ENCODE data around the gene MARF1. TPM values are rescaled to one million over a fixed set of nuclear protein-coding genes. Genes with fewer than 3 reads are reported as not detected.

MARF1 gene
- polyA plus RNA-seq, 1 experiment = 25.2 TPM

DNA sequence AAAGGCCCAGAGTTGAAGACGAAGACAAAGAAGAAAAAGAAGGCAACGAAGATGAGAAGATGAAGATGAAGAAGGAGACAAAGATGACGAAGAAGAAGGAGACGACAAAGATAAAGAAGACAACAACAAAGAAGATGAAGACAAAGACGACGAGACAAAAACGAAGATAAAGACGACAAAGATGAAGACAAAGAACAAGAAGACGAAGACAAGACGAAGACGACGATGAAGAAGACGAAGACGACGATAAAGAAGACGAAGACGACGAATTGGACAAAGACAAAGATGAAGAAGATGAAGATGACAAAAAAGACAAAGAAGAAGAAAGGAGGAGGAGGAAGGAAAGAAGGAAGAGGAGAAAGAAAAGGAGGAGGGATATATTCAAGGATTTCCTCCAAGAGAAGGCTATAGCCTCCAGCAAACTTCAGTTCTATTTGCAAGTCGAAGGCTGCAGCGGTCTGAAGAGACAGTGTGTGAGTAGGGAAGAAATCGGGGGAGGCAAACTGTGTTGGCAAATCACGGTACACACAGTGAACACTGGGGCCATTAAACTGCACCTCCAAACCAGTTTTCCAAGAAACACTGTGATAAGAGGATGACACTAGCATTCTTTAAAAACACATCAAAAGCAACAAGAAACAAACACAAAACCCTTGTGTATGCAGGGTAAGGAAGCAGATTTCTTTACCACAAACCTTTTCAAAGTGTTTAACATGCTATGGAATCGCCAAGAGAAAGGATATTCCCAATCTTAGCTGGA is 40.5 kb downstream of the MARF1 start:
- no peaks in the 10 kb centered on the region for H3K27me3 ChIP-seq (ENCODE audit: control insufficient read depth, insufficient read depth, low read length)
- TF ChIP-seq, protein P1, sequence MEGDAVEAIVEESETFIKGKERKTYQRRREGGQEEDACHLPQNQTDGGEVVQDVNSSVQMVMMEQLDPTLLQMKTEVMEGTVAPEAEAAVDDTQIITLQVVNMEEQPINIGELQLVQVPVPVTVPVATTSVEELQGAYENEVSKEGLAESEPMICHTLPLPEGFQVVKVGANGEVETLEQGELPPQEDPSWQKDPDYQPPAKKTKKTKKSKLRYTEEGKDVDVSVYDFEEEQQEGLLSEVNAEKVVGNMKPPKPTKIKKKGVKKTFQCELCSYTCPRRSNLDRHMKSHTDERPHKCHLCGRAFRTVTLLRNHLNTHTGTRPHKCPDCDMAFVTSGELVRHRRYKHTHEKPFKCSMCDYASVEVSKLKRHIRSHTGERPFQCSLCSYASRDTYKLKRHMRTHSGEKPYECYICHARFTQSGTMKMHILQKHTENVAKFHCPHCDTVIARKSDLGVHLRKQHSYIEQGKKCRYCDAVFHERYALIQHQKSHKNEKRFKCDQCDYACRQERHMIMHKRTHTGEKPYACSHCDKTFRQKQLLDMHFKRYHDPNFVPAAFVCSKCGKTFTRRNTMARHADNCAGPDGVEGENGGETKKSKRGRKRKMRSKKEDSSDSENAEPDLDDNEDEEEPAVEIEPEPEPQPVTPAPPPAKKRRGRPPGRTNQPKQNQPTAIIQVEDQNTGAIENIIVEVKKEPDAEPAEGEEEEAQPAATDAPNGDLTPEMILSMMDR (IDR thresholded peaks at IDR 0.05; ENCODE audit: insufficient read depth, low read depth, low read length) = no peak
- CTCF ChIA-PET = no interaction called here
- peaks cover 30% of the 10 kb centered on the region for H3K36me3 ChIP-seq (ENCODE audit: control insufficient read depth, insufficient read depth, low read length)
- no peak for DNase-seq (ENCODE audit: low read depth)
- H3K4me3 ChIP-seq (ENCODE audit: low read depth, low read length) = no peak overlapping the region
- POLR2A ChIA-PET = no interaction called here

DNA sequence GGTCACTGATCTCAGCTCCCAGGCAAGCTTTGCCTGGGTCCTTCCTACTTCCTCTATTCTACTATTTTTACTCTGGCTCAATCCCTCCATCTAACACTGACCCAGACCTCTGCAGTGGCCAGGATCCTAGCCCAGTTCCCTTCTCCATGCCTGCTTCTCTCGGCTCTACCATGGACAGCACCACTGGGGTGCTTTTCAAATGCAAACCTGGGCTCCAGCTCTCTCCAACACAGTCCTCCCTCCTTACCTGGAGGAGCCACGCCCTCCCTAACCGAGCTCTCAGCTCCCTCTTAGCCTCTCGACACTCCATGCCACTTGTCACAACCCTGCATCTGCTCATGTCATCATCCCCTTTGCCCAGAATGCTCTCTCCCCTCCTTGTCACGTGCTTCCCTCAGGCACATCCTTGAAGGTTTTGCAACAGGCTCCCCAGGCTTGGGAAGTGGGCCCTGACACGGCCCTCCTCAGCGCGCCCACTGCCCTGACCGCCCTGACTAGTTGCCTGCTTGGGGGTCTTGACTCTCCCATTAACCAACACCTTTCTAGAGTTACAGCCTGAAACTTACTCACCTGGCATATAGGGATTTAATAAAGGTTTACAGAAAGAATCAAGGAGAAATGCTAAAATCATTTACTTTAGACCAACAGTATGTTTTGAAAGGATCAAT is 41.6 kb downstream of the MARF1 start:
- ChIA-PET POLR2A (no interaction called here), CTCF (interaction anchor here (1.1 kb wide), 1 partner anchor 198 kb away, joined by 3 read pairs; no protein-coding TSS in a partner anchor)
- Histone ChIP-seq H3K4me3 (ENCODE audit: low read depth, low read length) (no peak overlapping the region), H3K36me3 (ENCODE audit: control insufficient read depth, insufficient read depth, low read length) (peaks cover 30% of the 10 kb centered on the region), H3K27me3 (ENCODE audit: control insufficient read depth, insufficient read depth, low read length) (no peaks in the 10 kb centered on the region)
- no peak for DNase-seq (ENCODE audit: low read depth)
- TF ChIP-seq, protein P1 (IDR thresholded peaks at IDR 0.05; ENCODE audit: insufficient read depth, low read depth, low read length) = no peak

DNA sequence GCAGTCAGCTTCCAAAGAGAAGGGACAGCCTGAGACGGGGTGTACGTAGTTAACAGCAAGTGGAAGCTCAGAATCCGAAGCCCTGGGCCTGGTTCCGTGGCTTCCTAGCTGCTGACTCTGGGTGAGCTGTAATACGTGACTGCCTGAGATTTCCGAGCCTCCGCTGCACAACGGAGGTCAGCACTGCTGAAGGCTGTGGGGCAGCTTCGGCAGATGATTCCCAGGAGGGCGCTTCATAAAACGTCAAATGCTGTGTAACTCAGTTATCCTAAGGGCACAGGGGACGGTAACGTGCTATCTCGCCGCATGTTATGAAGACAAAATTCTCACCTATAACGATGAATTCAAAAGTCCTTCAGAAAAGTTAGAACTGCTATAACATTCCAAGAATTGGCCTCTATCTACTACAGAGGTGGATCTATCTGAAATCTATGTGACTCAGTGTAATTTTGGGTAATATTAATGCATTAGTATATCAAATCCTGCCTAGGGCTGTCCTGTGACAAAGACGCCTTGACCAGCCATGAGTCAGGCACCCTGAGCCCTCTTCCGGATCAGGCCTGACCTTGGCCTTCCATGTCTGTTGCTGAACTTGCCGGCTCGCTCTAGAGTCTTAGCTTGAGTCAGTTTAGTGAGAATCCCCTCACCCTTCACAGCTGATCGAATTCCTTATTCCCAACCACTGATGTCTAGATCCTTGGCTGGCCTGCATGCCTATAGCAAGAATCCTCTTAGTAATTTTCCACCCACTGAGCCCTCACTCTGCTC is 43.5 kb downstream of the MARF1 start:
- TF ChIP-seq, protein P1 (IDR thresholded peaks at IDR 0.05; ENCODE audit: insufficient read depth, low read depth, low read length) = no peak
- ChIA-PET CTCF (no interaction called here), POLR2A (no interaction called here)
- no peak for DNase-seq (ENCODE audit: low read depth)
- no peaks in the 10 kb centered on the region for H3K27me3 ChIP-seq (ENCODE audit: control insufficient read depth, insufficient read depth, low read length)
- no peak overlapping the region for H3K4me3 ChIP-seq (ENCODE audit: low read depth, low read length)
- peaks cover 29% of the 10 kb centered on the region for H3K36me3 ChIP-seq (ENCODE audit: control insufficient read depth, insufficient read depth, low read length)

DNA sequence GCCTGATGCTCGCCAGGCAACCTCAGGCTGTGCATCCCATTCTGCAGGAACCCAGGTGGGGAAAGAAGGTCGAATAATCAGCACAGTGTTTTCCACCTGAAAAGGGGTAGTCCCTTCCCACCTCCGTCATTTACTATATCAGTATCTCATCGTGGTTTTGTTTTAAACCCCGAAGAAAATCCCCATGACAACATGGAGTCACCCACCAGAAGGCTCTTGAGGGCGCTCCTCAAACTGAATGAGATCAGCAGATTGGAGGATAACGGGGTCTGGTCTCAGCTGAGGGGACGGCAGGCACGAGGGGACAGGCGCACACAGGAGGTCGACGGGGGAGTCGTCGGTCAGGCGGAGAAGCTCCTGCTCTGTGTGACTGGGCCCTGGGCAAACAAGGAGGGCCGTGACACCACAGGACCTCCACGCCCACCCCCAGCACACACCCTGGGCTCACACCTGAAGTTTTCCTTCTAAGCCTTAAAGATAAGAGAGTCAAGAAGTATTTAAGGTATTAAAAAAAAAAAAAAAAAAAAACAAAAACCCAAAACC is 44.2 kb downstream of the MARF1 start:
- Histone ChIP-seq H3K36me3 (ENCODE audit: control insufficient read depth, insufficient read depth, low read length) (peaks cover 25% of the 10 kb centered on the region), H3K27me3 (ENCODE audit: control insufficient read depth, insufficient read depth, low read length) (no peaks in the 10 kb centered on the region), H3K4me3 (ENCODE audit: low read depth, low read length) (no peak overlapping the region)
- no peak for DNase-seq (ENCODE audit: low read depth)
- CTCF ChIA-PET = no interaction called here
- POLR2A ChIA-PET = no interaction called here
- TF ChIP-seq, protein P1 (IDR thresholded peaks at IDR 0.05; ENCODE audit: insufficient read depth, low read depth, low read length) = no peak

All from BJ (cell line).